ENCODE data around the gene TTC7B.

DNA sequence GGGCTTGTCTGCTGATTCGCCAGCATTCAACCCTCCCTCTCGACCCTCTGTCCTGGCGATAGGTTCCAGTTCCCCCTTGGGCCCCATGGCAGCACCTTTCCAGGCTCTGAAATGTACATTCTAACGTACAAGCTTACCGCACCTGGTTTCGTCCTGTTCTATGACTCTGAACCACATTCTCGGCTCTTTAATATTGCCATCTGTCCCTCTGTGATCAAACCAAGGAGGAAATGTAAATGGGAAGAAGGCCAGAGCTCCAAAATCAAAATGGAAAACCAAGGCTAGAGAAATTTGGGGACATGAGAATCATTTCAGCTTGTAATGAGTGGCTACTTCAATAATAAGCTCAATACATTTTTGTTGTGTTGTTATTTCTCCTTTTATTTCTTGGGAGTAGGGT, 117.2 kb downstream of the TTC7B start:
- TF ChIP-seq EP300 (IDR thresholded peaks at IDR 0.05; ENCODE audit: low read depth) (no peak), CTCF (IDR thresholded peaks at IDR 0.05) (no peak), POLR2AphosphoS5 (IDR thresholded peaks at IDR 0.05) (no peak), POLR2A (IDR thresholded peaks at IDR 0.05) (no peak)
